OCI-LY3 (cell line): ENCODE measurements around the gene USP35.

ENCODE experiments used
- H2AFZ ChIP-seq: fragments of 200-600, 300-600 bp; shearing (Covaris generic); 2 replicates; pipeline ENCODE4 v1.6.0; 2014; ENCODE audit warnings: antibody characterized with exemption, low read depth, low read length
- H3K27ac ChIP-seq: fragments of 200-600, 300-600 bp; sonication (generic); 2 replicates; pipeline ENCODE4 v1.5.1; 2014; ENCODE audit warnings: mild to moderate bottlenecking, low read length, moderate library complexity, mixed read lengths
- H3K27me3 ChIP-seq: fragments of 200-600, 300-600 bp; sonication (generic); 2 replicates; pipeline ENCODE4 v1.6.1; 2014; ENCODE audit warnings: low read depth, low read length, mixed read lengths
- H3K36me3 ChIP-seq: fragments of 200-600, 300-600 bp; sonication (generic); replicated peaks from 2 replicates; pipeline ENCODE3; 2014; ENCODE audit warnings: low read depth, low read length, mixed read lengths
- H3K4me1 ChIP-seq: fragments of 300-600, 200-600 bp; sonication (generic); 2 replicates; pipeline ENCODE4 v1.6.1; 2014; ENCODE audit warnings: low read length, mixed read lengths
- H3K4me2 ChIP-seq: fragments of 200-600, 300-600 bp; sonication (generic); 2 replicates; pipeline ENCODE4 v1.6.1; 2014; ENCODE audit warnings: low read length, mixed read lengths
- H3K4me3 ChIP-seq: fragments of 300-600, 200-600 bp; sonication (generic); 2 replicates; pipeline ENCODE4 v1.5.1; 2014; ENCODE audit warnings: antibody characterized with exemption, mild to moderate bottlenecking, low read length, moderate library complexity
- H3K79me2 ChIP-seq: fragments of 300-600, 200-600 bp; shearing (Covaris generic); 2 replicates; pipeline ENCODE4 v1.6.1; 2014; ENCODE audit warnings: mild to moderate bottlenecking, low read length, mixed read lengths
- H3K9ac ChIP-seq: fragments of 300-600, 200-600 bp; shearing (Covaris generic); 2 replicates; pipeline ENCODE4 v1.6.0; 2014; ENCODE audit warnings: mild to moderate bottlenecking, low read length, moderate library complexity
- H3K9me3 ChIP-seq: fragments of 200-600, 300-600 bp; shearing (Covaris generic); 2 replicates; pipeline ENCODE4 v1.6.1; 2014; ENCODE audit warnings: low read length, mixed read lengths; ENCODE audit not compliant: insufficient read depth
- H4K20me1 ChIP-seq: fragments of 200-600, 300-600 bp; sonication (generic); 2 replicates; pipeline ENCODE4 v1.6.1; 2016; ENCODE audit warnings: low read length, mixed read lengths; ENCODE audit not compliant: insufficient read depth
- CTCF ChIP-seq: fragments of 200-600, 300-600 bp; sonication (generic); IDR thresholded peaks from 2 replicates; pipeline ENCODE4 v1.5.1; 2014; ENCODE audit warnings: antibody characterized with exemption, low read length, low read depth
- EZH2phosphoT487 ChIP-seq: fragments of 200-600 bp; shearing (Covaris generic); IDR thresholded peaks from 2 replicates; pipeline ENCODE4 v1.6.1; 2018; ENCODE audit warnings: antibody characterized with exemption, mixed run types, low read depth

Gene USP35

GRCh38 chr11:78210000-78210608 lies 21.4 kb downstream of the USP35 start:
- Histone ChIP-seq H3K27me3 (no peaks in the 10 kb centered on the region), H3K4me2 (no peak overlapping the region), H3K9me3 (no peaks in the 10 kb centered on the region), H3K79me2 (no peaks in the 10 kb centered on the region), H4K20me1 (no peaks in the 10 kb centered on the region), H3K27ac (no peak overlapping the region), H3K4me3 (no peak overlapping the region), H2AFZ (no peak overlapping the region), H3K9ac (no peak overlapping the region), H3K4me1 (no peaks in the 10 kb centered on the region), H3K36me3 (no peaks in the 10 kb centered on the region)
- no peak for TF ChIP-seq CTCF
- TF ChIP-seq EZH2phosphoT487 = no peak

GRCh38 chr11:78211565-78211964 lies 22.8 kb downstream of the USP35 start:
- H3K27ac ChIP-seq = no peak overlapping the region
- H3K4me1 ChIP-seq = no peaks in the 10 kb centered on the region
- no peaks in the 10 kb centered on the region for H3K9me3 ChIP-seq
- H3K9ac ChIP-seq = no peak overlapping the region
- H3K27me3 ChIP-seq = no peaks in the 10 kb centered on the region
- H4K20me1 ChIP-seq = no peaks in the 10 kb centered on the region
- H3K79me2 ChIP-seq = no peaks in the 10 kb centered on the region
- no peak overlapping the region for H3K4me2 ChIP-seq
- TF ChIP-seq EZH2phosphoT487 (no peak), CTCF (no peak)
- H2AFZ ChIP-seq = no peak overlapping the region
- H3K4me3 ChIP-seq = no peak overlapping the region
- H3K36me3 ChIP-seq = no peaks in the 10 kb centered on the region

GRCh38 chr11:78212586-78213371 lies 24.1 kb downstream of the USP35 start:
- no peak overlapping the region for H3K4me3 ChIP-seq
- no peaks in the 10 kb centered on the region for H3K9me3 ChIP-seq
- H3K27me3 ChIP-seq = no peaks in the 10 kb centered on the region
- H3K36me3 ChIP-seq = no peaks in the 10 kb centered on the region
- H3K27ac ChIP-seq = no peak overlapping the region
- H2AFZ ChIP-seq = no peak overlapping the region
- TF ChIP-seq CTCF = no peak
- no peak for TF ChIP-seq EZH2phosphoT487
- H3K4me2 ChIP-seq = no peak overlapping the region
- H3K79me2 ChIP-seq = no peaks in the 10 kb centered on the region
- H3K4me1 ChIP-seq = no peaks in the 10 kb centered on the region
- H3K9ac ChIP-seq = no peak overlapping the region
- no peaks in the 10 kb centered on the region for H4K20me1 ChIP-seq

- no peaks in the 10 kb centered on the region for H3K9me3 ChIP-seq
- no peak overlapping the region for H2AFZ ChIP-seq
- TF ChIP-seq CTCF (no peak), EZH2phosphoT487 (no peak)
- no peak overlapping the region for H3K4me2 ChIP-seq
- no peak overlapping the region for H3K4me3 ChIP-seq
- no peaks in the 10 kb centered on the region for H3K36me3 ChIP-seq
- no peak overlapping the region for H3K27ac ChIP-seq
- H3K9ac ChIP-seq = no peak overlapping the region
- no peaks in the 10 kb centered on the region for H3K79me2 ChIP-seq
- no peaks in the 10 kb centered on the region for H4K20me1 ChIP-seq
- H3K4me1 ChIP-seq = no peaks in the 10 kb centered on the region
- H3K27me3 ChIP-seq = no peaks in the 10 kb centered on the region
Measured at GRCh38 chr11:78213526-78214330, 25.0 kb downstream of the USP35 start.
